Mucosa of descending colon (tissue), 3 donors: ENCODE measurements around the gene SEMA4F. TPM values are rescaled to one million over a fixed set of nuclear protein-coding genes. Genes with fewer than 3 reads are reported as not detected.
"Not testable (repeated sequence)": the region's sequence is repeated elsewhere in the genome, so short reads cannot be mapped to it uniquely, and the experiment has no call there.

Experiments used
- ATAC-seq: fragments of 200-7000 bp; cut with Tn5 transposase; one replicate; pipeline ENCODE4 v1.9.1; 2020; ENCODE audit warnings: mild to moderate bottlenecking, moderate library complexity
- DNase-seq, 3 donors: peaks; one replicate each; pipeline ENCODE4 v3.0.0-alpha.2; 2020
- H3K36me3 ChIP-seq: fragments of 200-600 bp; one replicate; pipeline ENCODE4 v1.8.0; 2021; ENCODE audit warnings: low read depth, mild to moderate bottlenecking
- H3K4me1 ChIP-seq: fragments of 200-600 bp; one replicate; pipeline ENCODE4 v1.8.0; 2021; ENCODE audit warnings: low read depth, mild to moderate bottlenecking
- H3K4me3 ChIP-seq: fragments of 200-600 bp; one replicate; pipeline ENCODE4 v1.8.0; 2021; ENCODE audit warnings: mild to moderate bottlenecking
- H3K9me3 ChIP-seq: fragments of 200-600 bp; one replicate; pipeline ENCODE4 v1.8.0; 2021; ENCODE audit warnings: mild to moderate bottlenecking
- CTCF ChIP-seq: fragments of 200-600 bp; IDR thresholded peaks from one replicate; pipeline ENCODE4 v1.8.0; 2022; ENCODE audit warnings: antibody characterized with exemption, mild to moderate bottlenecking
- intact Hi-C, 2 donors: fragments of 100-400 bp; cut with DNase I in 1 of 2; cut with micrococcal nuclease in 1 of 2; formaldehyde crosslinking; loops; one replicate each; pipeline versions ENCODE4 v1.11.0 to v1.11.1; 2022; cut with DNase I, micrococcal nuclease
- total RNA-seq, 3 donors: library from RNA; stranded (reverse); fragmentation: NEBNext Ultra II Directional in 2 of 3; extraction: Animal tissue kit (Norgen Biotek cat#: 25700) in 2 of 3; gene quantifications; one replicate each; pipeline versions ENCODE4 v1.2.1 to v1.2.4, GENCODE V29; 2021 to 2023
- donor health status: DM: no; HTN: no; CAD: no; lungs with moderate emphysema.
- donor health status: DM: no; HTN: no; CAD: no.
- donor health status: DM: no; HTN: yes; CAD: no.

The SEMA4F gene
- total RNA-seq, 3 donors from 2014 or later, result 3.9 to 5.7 (median 4.4) TPM

GRCh38 chr2:74619651-74620297, 34.3 kb upstream of the SEMA4F start:
- H3K9me3 ChIP-seq, result no peaks in the 10 kb centered on the region
- TF ChIP-seq CTCF, result no peak
- DNase-seq (no peak), ATAC-seq (no peak)
- intact Hi-C loops, result no loop called here
- H3K4me3 ChIP-seq, result no peak overlapping the region
- no peaks in the 10 kb centered on the region for H3K36me3 ChIP-seq
- H3K4me1 ChIP-seq, result no peaks in the 10 kb centered on the region

- intact Hi-C loops, result no loop called here
- Histone ChIP-seq H3K4me3 (no peak overlapping the region), H3K36me3 (no peaks in the 10 kb centered on the region), H3K9me3 (no peaks in the 10 kb centered on the region), H3K4me1 (no peaks in the 10 kb centered on the region)
- no peak for TF ChIP-seq CTCF
- ATAC-seq (no peak), DNase-seq (no peak)
Observed at GRCh38 chr2:74620671-74621070, 33.4 kb upstream of the SEMA4F start.

- ATAC-seq (no peak), DNase-seq (no peak)
- intact Hi-C loops, result no loop called here
- H3K4me3 ChIP-seq, result no peak overlapping the region
- H3K36me3 ChIP-seq, result no peaks in the 10 kb centered on the region
- no peaks in the 10 kb centered on the region for H3K9me3 ChIP-seq
- no peak for TF ChIP-seq CTCF
- no peaks in the 10 kb centered on the region for H3K4me1 ChIP-seq
Observed at GRCh38 chr2:74625658-74626425, 28.2 kb upstream of the SEMA4F start.

GRCh38 chr2:74628538-74629105, 25.4 kb upstream of the SEMA4F start:
- Histone ChIP-seq H3K4me3 (no peak overlapping the region), H3K9me3 (no peaks in the 10 kb centered on the region), H3K4me1 (no peaks in the 10 kb centered on the region), H3K36me3 (no peaks in the 10 kb centered on the region)
- intact Hi-C loops, result no loop called here
- ATAC-seq (no peak), DNase-seq (no peak)
- no peak for TF ChIP-seq CTCF

- DNase-seq, H3K36me3 ChIP-seq, H3K4me3 ChIP-seq, H3K4me1 ChIP-seq, intact Hi-C loops, H3K9me3 ChIP-seq, ATAC-seq: not testable (repeated sequence)
Observed at GRCh38 chr2:74630454-74630853, 23.6 kb upstream of the SEMA4F start.
